Measurements from ENCODE around the gene GJB3. TPM values are rescaled to one million over a fixed set of nuclear protein-coding genes. Genes with fewer than 3 reads are reported as not detected.

The GJB3 gene
- total RNA-seq, 1 donor, result not detected

DNA sequence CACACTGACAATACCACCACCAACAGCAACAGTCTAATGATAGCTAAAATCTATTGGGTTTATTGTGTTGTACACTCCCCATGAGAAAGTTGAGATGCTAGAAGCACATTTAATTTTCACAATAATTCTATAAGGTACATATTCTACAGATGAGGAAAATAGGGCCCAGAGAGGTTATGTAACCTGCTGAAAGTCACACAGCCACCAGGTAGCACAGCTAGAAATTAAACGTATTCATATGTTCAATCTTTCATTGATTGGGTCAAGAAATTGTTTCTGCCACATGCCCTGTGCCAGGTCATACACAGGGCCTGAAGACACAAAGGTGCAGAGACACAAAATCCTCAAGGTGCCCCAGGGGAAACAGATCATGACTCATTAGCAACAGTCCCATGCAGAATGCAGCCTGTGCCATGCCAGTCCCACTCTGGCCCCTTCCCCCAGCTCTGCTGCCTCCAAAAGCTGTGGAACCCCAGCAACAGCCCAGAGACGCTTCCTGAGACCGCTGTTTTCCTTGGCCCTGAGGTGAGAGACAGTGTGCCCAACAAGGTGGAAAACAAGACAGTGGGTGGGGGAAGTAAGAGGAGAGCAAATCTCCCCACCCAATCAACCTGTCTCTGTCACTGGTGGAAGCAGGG is 43.9 kb downstream of the GJB3 start:
- no peak for DNase-seq (ENCODE audit: low read depth)
- TF ChIP-seq, protein P1, sequence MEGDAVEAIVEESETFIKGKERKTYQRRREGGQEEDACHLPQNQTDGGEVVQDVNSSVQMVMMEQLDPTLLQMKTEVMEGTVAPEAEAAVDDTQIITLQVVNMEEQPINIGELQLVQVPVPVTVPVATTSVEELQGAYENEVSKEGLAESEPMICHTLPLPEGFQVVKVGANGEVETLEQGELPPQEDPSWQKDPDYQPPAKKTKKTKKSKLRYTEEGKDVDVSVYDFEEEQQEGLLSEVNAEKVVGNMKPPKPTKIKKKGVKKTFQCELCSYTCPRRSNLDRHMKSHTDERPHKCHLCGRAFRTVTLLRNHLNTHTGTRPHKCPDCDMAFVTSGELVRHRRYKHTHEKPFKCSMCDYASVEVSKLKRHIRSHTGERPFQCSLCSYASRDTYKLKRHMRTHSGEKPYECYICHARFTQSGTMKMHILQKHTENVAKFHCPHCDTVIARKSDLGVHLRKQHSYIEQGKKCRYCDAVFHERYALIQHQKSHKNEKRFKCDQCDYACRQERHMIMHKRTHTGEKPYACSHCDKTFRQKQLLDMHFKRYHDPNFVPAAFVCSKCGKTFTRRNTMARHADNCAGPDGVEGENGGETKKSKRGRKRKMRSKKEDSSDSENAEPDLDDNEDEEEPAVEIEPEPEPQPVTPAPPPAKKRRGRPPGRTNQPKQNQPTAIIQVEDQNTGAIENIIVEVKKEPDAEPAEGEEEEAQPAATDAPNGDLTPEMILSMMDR (IDR thresholded peaks at IDR 0.05; ENCODE audit: insufficient read depth, low read length), result no peak
- H3K4me3 ChIP-seq (ENCODE audit: low read depth, low read length), result no peak overlapping the region

DNA sequence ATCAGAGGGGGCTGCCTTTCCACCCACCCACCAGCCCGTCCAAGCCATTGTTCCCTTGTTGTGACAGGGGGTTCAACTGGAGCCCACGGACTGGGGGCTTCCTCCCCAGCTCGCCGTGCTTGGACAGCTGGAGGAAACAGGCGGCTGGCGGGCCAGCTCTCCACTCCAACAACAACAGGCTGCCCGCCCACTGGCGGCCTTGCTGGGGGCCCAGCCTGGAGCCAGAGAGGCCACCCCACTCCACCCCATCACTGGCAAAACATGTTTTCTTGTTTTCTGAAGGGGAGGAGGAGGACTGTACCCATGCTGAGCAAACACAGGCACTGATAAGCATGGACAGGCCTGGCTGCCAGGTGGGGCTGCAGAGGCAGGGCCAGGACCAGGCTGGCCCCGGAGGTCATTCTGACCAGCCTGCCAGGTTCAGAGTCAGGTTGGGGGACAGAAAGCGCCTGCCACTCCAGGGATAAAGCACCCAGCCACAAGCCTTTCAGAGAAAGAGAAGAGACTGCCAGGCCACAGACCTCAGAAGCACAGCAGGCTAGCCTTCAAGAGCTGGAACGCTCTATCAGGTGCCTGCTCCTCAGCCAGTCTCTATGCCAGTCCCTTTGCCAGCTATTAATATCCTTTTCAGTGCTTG is 44.6 kb downstream of the GJB3 start:
- TF ChIP-seq, protein P1 (IDR thresholded peaks at IDR 0.05; ENCODE audit: insufficient read depth, low read length), result no peak
- DNase-seq (ENCODE audit: low read depth), result no peak
- H3K4me3 ChIP-seq (ENCODE audit: low read depth, low read length), result no peak overlapping the region

DNA sequence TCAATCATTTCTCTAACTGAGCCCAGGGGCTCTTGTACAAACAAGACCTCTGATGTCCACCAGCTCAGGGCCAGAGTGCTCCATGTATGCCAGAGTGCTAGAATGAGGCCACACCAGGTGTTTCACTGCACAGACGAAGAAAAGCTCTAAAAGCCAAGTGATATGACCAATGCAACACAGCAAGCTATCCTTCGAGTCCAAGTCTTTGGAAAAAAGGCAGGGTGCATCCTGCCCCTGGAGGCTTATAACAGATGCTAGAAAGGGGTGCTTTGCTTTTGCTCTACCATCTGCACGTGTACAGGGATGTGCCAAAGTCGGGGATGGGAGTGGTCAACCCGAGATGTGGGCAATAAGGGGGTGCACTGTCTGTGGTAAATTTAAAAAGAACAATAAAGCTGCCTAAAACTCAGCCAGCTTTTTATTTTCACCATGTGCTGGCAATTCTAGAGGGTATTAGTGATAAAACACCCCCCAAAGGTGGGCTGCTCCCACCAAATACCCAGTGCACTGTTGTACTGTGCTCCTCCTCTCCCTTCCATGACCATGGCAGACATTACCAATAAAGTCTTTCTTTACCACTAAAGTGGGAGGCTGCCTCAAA is 46.4 kb downstream of the GJB3 start:
- DNase-seq (ENCODE audit: low read depth), result no peak
- no peak overlapping the region for H3K4me3 ChIP-seq (ENCODE audit: low read depth, low read length)
- TF ChIP-seq, protein P1 (IDR thresholded peaks at IDR 0.05; ENCODE audit: insufficient read depth, low read length), result no peak

DNA sequence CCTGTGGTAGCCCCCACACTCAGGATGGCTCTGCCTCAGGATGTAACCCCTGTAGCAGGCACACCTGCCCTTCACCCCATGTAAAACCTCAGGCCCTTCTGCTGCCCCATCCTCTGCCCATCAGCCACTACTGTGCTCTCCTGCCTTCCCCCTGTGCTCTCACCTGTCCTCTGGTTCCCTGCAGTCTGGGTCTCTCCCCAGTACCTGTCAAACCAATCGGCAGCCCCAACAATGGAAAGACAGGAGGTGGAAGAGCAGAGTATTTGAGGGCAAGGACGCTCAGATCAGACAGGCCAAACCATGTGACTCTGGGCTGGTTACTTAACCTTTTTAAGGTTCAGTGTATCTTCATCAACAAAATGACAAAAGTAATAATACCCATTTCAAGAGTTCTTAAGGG is 47.6 kb downstream of the GJB3 start:
- H3K4me3 ChIP-seq (ENCODE audit: low read depth, low read length), result no peak overlapping the region
- DNase-seq (ENCODE audit: low read depth), result no peak
- TF ChIP-seq, protein P1 (IDR thresholded peaks at IDR 0.05; ENCODE audit: insufficient read depth, low read length), result no peak

DNA sequence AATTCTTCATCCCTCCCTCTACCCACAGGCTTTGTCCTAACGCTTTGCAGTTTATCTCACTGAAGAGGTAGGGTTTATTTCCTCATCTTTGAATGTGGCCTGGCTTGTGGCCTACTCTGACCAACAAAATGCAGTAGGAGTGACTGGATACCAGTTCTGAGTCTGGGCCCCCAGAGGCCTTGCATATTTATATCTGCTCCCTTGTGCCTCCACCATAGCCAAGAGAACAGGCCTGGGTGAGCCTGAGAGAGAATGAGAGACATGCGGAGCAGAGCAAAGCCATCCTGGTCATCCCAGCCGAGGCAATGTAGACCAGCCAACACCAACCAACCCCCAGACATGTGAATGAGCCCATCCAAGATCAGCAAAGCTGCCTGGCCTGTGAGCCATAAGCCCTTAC is 48.2 kb downstream of the GJB3 start:
- no peak overlapping the region for H3K4me3 ChIP-seq (ENCODE audit: low read depth, low read length)
- TF ChIP-seq, protein P1 (IDR thresholded peaks at IDR 0.05; ENCODE audit: insufficient read depth, low read length), result no peak
- DNase-seq (ENCODE audit: low read depth), result peak; percentile 41

DNA sequence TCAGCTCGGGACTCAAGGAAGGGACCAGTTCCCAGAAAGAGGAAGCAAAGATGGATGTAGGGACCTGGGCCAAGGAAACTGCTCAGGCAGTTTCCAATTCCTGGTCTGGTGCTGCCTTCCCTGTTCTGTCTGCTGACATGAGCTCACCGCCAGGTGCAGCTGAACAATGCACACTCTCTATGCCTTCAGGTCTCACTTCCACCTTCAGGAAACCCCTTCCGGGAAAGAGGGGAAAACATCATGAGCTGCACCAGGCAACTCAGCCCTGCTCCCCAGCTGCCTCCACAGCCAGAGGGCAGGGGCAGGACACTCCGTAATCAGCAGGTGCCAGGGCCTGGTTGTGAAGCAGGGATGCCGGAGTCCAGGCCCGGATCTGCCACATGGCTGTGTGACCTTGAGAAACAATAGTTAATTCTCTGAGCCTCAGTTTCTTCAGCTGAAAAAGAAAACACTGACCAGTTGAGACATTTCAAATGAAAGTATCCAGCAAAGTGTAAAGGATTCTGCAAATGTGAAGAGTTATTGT is 50.8 kb downstream of the GJB3 start:
- no peak for DNase-seq (ENCODE audit: low read depth)
- no peak overlapping the region for H3K4me3 ChIP-seq (ENCODE audit: low read depth, low read length)
- TF ChIP-seq, protein P1 (IDR thresholded peaks at IDR 0.05; ENCODE audit: insufficient read depth, low read length), result no peak
